ENCODE data around the gene BABAM1.

BABAM1 gene

DNA sequence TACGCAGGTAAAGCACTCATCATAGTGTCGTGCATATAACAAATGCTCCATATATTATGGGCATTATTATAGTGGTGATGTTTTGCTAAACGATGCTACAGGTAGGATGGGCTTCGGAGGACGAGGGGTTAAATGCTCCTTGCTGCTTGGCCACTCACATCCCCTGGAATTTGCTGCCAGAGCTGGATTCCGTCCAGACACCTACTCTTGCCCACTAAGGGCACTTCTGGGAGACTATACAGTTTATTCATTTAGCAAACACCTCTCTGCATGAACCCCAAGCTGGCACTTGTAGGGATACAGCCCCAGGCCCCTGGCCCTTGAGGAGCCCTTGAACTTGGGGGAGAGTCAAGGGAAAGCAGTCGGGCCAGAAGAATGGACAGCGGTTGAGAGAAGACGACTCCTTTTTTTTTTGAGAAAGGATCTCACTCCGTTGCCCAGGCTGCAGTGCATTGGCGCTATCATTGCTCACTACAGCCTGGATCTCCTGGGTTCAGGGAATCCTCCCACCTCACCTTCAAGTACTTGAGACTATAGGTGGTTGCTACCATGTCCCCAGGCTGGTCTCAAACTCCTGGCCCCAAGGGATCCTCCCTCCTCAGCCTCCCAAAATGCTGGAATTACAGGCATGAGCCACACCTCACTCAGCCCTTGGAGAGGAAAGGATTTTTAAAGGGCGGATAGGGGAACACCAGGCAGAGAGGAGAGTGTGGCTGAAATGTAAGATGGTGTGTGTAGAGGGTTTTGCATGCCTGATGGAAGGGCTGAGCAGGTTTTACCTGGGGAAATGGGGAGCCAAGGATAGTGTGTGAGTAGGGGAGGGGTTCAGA, 37.4 kb downstream of the BABAM1 start:
- no peak for DNase-seq

DNA sequence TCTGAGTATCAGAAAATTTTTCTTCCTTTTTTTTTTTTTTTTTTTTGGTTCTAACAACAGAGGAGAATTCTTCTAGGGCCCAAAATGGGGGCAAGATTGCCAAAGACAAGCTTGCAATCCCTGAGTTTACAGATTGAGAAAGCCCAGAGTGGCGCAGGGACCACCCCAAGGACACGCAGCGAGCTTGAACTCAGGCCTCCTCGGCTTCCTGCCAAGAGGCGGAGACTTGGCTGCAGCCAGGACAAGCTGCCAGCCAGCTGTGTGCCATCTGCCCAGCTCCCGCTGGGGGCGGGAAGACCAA, 37.9 kb downstream of the BABAM1 start:
- no peak for DNase-seq

DNA sequence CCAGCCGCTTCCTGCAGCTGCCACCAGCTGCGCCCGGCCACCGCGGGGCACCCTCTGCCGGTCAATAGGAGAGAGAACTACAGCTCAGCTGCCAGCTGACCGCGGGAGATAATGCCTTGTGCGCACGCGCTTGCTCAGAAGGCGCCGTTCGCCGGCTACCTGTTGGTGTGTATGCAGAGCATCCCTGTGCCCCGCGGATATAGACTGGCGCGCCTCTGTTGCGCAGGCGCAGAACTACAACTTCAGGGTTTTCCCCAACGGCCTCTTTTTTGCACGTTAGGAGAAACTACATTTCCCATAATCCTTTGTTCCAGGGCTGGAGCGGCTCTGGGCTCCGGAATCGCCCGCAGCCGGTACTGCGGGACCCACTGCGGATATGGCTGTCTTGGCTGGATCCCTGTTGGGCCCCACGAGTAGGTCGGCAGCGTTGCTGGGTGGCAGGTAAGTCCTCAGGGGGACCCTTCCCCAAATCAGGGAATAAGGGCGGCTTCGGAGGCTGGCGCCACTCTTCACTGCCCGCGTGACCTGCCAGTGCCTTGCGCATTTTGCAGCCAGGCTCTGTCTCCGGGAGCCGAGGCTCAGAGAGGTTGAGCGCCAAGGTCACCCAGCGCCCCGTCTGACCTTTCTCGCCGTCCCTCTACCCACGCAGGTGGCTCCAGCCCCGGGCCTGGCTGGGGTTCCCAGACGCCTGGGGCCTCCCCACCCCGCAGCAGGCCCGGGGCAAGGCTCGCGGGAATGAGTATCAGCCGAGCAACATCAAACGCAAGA, 38.5 kb downstream of the BABAM1 start, which contains the start of gene MRPL34:
Gene MRPL34 (plus strand): TSS at position 356 of the 768 bp plus-strand sequence. CDS start 21 bp downstream, at position 377.
- peak; percentile 99 for DNase-seq

DNA sequence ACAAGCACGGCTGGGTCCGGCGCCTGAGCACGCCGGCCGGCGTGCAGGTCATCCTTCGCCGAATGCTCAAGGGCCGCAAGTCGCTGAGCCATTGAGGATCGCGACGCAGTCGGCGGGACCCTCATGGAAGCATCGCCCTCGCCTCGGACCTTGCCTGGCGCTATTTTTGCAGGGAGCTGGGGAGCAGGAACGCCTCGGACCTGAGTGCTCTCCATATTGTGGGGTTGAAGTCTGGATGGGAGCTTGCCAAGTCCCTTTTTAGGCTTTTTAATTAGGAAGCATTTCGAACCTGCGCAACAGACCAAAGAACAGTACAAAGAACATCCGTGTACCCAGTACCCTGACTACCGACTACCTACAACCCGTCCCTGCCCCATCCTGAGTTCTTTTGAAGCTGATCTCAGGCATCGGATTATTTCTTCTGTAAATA, 39.1 kb downstream of the BABAM1 start:
- no peak for DNase-seq

DNA sequence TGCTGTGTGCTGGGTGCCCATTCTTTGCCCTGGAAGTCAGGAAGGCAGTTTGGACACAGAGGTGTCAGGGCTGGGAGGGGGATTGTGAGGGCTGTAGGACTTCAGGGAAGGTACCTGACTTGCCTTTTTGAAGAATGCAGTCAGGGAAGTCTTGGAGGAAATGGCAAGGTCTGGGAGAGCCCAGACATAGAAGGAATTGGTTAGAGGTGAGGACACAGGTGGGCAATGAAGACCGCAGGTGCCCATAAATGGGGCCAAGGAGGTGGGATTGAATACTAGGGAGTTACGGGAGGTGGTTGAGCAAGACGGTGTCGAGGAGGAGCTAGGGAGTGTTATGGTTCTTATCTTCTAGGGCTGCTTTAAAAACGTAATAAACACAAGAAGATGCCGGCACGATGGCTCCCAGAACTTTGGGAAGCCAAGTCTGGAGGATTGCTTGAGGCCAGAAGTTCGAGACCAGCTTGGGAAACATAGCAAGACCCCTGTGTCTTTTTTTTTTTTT, 40.7 kb downstream of the BABAM1 start:
- no peak for DNase-seq

DNA sequence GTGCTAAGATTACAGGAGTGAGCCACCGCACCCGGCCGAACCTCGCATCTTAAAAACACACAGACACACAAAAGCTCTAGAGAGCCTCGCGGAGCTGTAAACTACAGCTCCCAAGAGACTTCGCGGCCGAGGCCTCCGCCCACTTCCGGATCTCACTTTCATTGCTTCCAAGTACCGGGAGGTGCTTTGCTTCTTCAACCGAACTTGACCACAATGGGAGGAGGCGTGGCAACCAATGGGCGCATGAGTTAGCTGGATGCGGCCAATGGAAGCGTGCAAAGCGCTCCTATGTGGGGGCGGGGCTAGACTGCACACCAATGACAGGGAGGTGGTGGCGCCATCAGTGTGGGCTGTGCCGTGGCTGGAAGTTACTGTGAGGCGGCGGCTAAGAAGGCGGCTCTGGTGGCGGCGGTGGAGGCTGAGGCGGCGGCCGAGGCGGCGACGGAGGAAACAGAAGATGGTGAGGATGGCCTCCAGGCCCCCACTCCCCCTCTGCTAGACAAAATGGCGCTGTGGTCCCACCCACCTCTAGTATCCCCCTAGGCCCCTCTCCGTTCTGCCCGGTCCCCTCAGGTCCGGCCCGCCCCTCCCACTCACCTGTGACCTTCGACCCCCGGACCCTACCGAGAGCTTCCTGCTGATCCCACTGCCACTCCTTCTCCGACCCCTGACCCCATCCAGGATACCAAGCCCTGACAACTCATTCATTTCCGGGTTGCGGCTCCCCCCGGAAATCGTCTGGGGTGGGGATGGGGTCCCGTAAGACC, 42.1 kb downstream of the BABAM1 start, which contains the start of gene DDA1:
Gene DDA1 (plus strand): TSS at position 366 of the 767 bp plus-strand sequence. CDS start 92 bp downstream, at position 458.
- DNase-seq, result peak; percentile 99

DNA sequence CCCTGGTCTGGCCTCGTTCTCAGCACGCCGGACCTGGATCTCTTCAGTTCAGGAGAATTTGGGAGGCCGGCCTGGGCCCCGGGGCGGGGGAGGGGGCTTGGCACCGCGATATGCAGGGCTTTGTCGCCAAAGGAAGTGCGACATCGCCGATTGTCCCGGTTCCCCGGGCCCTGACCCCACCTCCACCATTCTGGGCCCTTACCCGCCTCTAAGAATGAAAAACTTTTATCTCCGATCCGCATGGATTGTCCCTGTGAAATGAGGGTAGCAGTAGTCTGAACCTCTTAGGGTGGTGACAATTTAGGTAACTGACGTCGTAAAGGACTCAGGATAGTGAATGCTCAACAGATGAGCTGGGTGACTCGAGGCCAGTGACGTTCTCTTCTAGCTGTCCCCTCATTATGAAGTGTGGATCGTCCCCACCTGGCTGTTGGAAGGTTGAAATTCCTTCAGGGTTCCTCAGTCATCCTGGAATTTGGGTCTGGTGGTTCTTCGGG, 42.8 kb downstream of the BABAM1 start:
- DNase-seq, result peak; percentile 29

DNA sequence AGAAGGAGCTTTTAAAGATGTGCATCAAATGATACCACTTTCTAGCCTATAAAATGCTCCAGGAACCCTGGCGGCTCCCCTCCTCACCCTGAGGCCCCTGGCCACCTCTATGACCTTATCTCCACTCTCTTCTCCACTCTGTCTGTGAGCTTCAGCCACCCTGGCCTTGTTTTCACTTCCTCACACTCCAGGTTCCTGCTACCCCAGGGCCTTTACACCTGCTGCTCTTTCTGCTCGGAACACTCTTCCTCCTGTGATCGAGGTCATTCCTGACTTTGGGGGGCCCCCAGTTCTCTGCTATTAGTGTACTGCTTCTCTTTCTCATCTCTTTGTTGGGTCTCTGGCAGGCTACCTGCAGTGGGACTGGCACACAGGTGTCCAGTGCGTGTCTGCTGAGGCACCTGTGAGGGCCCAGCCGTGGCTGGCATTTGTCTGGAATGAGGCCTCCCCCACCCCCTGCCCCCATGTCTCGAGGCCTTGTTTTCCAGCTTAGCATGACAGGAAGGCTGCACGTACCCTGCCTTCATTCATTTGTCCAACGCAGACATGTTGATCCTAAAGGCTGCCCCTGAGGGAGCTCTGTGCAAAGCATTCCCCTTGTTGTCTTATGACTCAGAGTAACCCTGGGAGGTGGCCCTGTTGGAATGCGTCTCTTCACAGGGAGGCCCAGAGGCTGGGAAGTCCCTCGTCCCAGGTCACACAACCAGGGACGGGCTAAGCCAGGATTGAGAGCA, 44.4 kb downstream of the BABAM1 start:
- no peak for DNase-seq

DNA sequence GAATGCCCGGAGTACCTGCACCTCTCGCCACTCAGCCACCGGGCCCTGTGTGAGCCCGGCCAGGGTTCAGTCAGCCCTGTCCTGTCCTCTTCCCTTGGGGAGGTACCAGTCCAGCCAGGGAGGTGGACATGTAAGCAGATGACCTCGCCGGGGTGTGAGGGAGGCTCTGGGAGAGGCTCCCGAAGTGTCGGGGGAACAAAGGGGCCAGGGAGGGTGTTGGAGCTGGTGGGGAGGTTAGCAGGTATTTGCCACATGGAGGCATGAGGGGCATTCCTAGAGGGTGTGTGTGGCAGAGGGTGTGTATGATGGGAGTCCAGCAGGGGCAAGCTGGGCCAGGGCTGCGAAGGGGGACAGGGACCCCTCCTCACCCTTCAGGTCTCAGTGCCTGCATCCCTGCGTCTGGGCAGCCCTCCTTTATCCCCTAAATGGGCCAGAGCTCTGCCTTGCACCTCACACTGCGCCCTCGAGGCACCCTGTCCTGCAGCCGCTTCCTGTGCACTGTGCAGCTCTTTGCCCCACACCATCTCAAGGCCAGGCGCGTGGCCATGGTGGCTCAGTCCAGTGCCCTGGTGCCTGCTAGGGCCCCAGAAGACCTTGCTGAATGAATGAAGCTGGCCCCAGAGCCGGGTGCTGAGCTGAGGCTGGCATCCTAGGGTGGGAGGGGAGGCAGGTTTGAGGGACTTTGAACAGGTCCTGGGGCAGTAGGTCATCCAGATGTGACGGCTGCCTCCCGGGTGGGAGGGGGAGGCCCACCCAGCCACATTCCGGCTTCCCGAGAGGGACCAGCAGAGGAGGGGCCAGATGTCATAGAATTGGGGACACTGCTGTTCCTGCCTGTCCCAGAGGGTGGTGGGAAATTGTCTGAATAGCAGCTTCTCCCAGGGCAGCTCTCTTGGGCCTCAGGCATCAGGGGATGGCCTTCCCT, 45.2 kb downstream of the BABAM1 start:
- no peak for DNase-seq

DNA sequence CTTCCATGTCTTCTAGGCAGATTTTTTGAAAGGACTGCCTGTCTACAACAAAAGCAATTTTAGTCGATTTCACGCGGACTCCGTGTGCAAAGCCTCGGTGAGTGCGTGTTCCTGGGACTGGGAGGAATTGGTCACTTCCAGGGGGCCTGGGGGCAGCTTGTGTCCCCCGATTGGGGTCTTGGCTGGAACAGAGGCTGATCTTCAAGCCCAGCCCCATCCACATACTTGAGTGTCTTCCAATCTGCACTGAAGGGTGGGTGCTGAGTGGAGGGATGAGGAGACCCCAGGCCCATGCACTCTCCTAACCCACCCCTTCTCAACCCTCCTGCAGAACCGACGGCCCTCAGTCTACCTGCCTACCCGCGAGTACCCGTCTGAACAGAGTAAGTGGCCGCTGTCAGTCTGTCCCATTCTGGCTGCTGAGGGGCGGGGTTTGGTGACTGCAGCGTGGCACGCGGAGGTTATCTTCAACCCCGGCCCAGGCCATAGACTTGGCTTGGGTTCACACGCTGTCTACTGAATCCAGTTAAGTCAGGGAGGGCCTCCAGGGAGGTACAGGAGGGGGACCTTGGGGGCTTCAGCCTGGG, 46.9 kb downstream of the BABAM1 start:
- DNase-seq, result no peak

DNA sequence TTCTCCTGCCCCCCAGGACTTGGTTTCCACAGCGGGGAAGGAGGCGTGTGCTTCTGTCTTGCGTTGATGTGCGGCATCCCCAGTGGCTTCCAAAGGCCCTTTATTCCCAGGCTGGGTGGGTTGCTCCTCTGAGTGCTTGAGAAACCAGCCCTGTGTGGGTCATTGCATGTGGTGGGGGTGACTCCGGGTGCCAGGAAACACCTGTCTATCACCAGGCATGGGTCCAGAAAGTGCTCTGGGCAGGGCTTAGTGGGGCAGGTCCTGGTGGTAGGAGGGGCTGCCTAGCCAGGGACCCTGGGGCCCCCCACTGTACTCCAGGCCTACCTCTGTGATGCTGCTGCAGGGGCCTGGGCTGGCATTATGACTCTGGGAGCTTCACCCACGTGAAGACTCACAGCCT, 51.7 kb downstream of the BABAM1 start:
- no peak for DNase-seq

DNA sequence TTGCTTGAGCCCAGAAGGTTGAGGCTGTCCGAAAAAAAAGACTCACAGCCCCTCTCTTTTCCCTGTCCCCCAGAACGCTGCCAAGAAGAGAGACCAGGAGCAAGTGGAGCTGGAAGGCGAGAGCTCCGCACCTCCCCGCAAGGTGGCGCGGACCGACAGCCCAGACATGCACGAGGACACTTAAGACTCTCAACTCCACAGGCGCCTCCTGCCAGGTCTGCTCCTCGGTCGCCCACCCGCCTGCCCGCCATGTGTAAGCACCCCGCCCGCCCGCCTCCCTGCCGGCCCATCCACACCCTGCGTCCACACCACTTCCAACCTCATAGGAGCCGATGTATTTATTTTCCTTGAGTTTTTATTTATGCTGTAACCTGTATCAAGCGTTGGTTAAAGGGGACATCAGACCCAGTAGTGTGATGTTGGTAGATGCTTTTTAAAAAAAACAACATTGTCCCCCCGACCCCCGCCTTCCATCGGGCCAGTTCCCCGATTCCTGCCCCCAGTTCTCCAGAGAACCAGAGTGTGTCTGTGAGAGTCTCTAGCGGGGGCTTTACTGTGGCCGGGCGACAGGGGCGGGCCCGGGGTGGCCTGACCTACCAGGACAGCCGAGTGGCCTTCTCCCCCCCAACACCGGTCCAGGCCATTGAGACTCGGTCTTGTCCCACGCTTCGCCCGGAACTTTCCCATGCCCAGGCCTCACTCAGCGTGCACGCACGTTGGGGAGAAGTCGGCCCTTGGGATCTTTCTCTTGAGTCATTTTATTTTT, 52.4 kb downstream of the BABAM1 start:
- no peak for DNase-seq

DNA sequence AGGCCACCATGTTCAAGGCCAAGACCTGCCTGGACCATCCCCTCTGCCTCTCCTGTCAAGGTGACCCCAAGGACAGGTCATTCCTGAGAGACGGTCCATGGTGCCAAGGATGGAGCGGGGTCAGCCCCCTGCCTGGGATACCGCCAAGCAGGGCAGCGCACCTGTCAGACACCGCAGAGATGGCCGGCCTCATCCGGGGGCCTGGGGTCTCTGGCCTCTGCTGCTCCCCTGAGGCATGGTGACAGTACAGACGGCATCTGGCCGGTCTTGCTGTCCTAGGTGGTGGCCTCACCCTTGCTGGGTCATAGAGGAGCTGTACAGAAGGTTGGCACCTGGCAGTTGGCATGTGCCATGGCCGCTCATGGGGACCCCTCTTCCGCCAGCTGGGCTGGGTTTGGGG, 53.2 kb downstream of the BABAM1 start:
- DNase-seq, result no peak

DNA sequence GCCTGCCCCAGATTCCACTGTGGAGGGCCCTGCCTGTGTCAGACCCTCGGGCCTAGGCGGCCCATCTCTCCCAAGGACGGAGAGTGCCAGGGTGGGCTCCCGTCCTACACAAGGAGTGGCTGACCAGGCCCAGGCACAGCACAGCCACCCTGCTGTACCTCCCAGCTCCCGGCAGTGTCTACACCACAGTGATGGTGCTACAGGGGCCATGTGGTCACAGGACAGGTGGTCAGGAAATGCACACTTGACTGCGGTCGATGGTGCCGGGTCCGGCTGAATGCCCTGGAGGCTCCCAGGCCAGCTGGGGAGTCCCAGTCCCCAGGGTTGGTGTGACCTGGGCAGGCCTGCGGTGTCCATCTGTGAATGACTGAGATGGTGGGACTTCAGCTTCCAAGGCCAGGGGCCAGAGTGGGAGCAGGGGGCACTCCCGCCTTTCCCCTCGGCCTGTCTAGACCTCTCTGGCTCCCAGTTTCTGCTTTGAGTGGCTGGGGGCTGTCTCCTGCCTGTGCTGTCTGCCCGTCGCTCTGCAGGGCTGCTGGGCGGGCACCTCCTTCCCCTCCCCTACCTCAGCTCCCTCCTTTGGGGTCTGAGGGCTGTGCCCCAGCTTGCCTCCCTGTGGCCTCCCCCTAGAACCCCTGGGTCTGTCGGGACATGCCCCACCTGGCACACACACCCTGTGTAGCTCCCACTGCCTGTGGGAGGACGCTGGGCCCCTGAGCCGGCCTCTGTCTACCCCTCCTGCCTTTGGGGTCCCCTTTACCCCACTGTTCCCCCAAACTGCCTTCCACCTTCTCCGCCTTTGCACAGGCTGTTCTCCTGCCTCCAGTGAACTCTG, 54.6 kb downstream of the BABAM1 start:
- peak; percentile 69 for DNase-seq

DNA sequence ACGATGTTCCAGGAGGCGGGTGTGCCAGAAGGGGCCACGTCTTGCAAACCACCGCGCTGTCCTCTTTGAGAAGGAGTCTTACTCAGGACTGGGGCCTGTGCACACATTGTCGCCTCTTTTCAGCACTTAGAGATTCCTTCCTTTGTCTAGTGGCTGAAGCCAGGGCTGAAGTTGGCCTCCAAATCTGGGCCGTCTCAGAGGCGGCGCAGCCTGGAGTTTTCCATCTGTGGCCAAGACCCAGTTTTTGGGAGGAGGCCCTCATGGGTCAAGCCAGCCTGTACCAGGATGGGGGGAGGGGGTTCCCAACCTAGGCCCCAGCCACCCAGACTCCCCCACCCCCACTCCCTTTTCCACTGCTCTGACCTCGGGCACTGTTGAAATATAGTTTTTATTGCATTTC, 55.6 kb downstream of the BABAM1 start:
- no peak for DNase-seq

DNA sequence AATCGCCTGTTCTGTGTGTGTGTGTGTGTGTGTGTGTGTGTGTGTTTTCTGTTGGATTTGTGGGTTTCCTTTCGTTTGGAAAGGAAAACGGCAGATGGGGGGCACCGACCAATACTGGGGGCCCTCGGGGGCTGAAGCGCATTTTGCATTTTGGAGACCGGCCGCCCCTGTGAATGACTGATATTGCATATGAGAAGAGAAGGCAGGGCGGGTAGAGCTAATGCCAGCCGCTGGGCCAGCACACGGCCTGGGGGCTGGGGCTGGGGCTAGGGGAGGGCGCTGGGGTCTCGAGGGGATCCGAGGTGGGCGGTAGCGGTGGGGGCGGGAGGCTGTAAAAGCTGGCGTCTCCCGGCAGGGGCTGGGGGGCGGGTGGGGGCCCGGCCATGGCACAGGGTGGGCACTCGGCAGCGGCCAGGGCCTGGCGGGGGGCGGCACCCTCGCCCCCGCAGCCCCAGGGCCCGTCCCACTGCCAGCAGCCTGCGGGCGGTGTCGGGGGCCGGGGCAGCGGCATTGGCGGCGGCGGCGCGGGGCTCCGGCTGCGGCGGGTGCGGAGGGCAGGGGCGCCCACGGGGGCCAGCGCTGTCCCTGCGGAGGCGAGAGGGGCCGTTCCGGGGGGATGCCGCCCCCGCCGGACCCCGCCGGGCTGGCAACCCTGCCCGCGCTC, 56.2 kb downstream of the BABAM1 start:
- DNase-seq, result no peak

DNA sequence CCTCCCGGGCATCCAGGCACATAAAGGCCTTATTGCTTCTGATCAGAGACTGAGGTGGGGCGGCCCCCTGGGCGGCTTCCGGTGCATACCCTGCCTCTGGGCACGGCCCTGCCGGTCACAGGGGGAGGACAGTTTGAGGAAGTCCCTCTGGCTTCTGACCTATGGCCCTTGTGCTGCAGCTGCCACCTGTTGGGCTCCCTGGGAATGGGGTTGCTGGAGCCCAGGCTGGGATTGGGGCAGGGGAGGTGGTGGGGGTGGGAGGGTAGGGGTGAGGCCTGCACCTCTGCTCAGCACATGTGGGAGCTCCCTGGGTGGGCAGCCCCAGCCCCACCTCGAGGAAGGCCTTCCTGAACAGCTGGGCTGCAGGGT, 56.7 kb downstream of the BABAM1 start:
- no peak for DNase-seq

DNA sequence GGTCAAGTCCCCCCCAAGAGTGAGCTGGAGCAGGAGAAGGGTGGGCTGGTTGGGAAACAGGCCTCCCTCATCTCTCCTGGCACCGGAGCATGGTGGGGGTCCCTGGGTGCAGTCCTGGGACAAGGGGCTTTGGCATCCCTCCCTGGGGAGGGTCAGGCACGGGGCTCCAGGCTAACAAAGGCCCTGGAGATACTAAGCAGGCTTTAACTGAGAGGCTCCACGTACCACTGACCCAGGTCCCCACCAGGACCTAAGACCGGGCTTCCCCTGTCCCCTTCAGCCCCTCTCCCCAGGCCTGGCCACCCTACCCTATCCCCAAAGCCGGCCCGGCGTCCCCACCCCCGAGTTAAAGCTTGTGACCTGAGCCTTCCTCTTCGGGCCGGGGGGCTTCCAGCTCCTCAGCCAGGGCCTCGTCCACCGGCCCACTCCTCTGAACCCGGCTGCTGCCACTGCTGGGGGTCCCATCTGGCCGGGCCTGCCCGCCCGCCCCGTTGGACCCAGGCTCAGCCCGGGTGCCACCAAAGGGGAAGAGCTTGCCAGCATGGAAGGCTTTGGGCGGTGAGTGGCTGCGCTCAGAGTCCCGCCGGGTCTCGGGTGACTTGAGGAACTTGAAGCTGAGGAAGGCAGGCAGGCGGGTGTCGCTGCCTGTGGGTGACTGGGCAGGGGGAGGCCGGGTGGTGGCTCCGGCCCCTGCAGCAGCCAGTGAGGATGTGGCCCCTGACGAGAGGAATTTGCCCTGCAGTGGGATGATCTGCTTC, 57.3 kb downstream of the BABAM1 start:
- no peak for DNase-seq

All from DMS53 (cell line).